ENCODE data around the gene KRT5.

- TF ChIP-seq SP1 (IDR thresholded peaks at IDR 0.05) (no peak), CTCF (IDR thresholded peaks at IDR 0.05; ENCODE audit: low read depth, low read length, missing input control) (no peak), RAD21 (IDR thresholded peaks at IDR 0.05) (no peak), JUND (IDR thresholded peaks at IDR 0.05) (no peak), REST (IDR thresholded peaks at IDR 0.05) (no peak), YY1 (IDR thresholded peaks at IDR 0.05) (no peak), TAF1 (conservative IDR thresholded peaks at IDR 0.05) (no peak), ATF3 (IDR thresholded peaks at IDR 0.05) (no peak)
These were observed 46.7 kb upstream of the KRT5 start for GRCh38 chr12:52566847-52567291.

Data from liver (tissue), 3 donors.